Measurements from ENCODE around the gene IGFBP1.

Gene IGFBP1

DNA sequence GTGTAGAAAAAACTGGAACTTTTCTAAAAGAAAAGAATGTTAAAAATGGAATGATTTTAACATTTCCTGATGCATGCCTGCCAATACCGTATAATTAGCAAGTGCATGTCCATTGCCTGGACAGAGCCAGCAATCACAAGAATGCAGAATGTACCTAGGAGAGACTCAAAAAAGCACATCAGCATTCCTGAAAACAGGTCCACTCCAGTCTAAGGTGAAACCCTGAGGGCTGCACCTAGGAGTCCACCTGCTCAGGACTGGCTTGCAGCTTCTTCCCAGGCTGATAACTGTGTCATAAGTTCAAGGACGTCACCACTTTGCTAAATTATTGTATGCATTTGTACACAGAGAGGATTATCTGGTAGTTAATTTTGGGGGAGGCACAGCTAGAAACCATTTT, 20.8 kb upstream of the IGFBP1 start:
- H3K27ac ChIP-seq (replicated peaks), result no peak overlapping the region
- H3K4me3 ChIP-seq (replicated peaks; ENCODE audit: insufficient read depth, low read length), result no peak overlapping the region
- no peak for TF ChIP-seq SPI1 (IDR thresholded peaks at IDR 0.05; ENCODE audit: borderline replicate concordance, low read depth)
- no peak for TF ChIP-seq CTCF (IDR thresholded peaks at IDR 0.05; ENCODE audit: insufficient read depth, low read length)
- no peak for TF ChIP-seq REST (IDR thresholded peaks at IDR 0.05; ENCODE audit: insufficient replicate concordance, low read depth)
- TF ChIP-seq GABPA (IDR thresholded peaks at IDR 0.05; ENCODE audit: low read depth), result no peak
- no peak for TF ChIP-seq POLR2AphosphoS5 (IDR thresholded peaks at IDR 0.05; ENCODE audit: low read depth)
- no peak for DNase-seq (ENCODE audit: low read depth in 1 of 2, low spot score in 1 of 2)
- no peaks in the 10 kb centered on the region for H3K27me3 ChIP-seq (ENCODE audit: insufficient read depth, poor library complexity, severe bottlenecking)

DNA sequence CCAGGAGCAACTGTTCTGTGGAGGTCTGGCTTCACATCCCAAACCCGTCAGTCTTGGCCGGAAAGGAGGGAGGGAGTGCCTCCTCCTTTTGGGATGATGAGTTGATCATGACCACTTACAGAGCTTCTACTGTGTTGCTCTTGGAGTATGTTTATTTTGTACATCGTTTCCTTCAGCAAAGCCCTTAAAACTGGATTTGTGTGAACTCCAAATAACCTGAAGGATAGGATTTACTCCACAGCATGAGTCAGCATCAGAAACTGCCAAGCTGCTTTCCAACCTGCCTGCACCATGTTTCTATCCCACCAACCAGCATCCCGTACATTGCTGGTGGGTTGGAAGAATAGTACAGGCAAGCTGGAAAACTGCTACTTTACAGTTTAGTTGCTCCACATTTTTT, 18.9 kb upstream of the IGFBP1 start:
- H3K27me3 ChIP-seq (ENCODE audit: insufficient read depth, poor library complexity, severe bottlenecking), result no peaks in the 10 kb centered on the region
- H3K27ac ChIP-seq (replicated peaks), result no peak overlapping the region
- DNase-seq (ENCODE audit: low read depth in 1 of 2, low spot score in 1 of 2), result no peak
- TF ChIP-seq GABPA (IDR thresholded peaks at IDR 0.05; ENCODE audit: low read depth), result no peak
- TF ChIP-seq CTCF (IDR thresholded peaks at IDR 0.05; ENCODE audit: insufficient read depth, low read length), result no peak
- TF ChIP-seq REST (IDR thresholded peaks at IDR 0.05; ENCODE audit: insufficient replicate concordance, low read depth), result no peak
- TF ChIP-seq POLR2AphosphoS5 (IDR thresholded peaks at IDR 0.05; ENCODE audit: low read depth), result no peak
- no peak for TF ChIP-seq SPI1 (IDR thresholded peaks at IDR 0.05; ENCODE audit: borderline replicate concordance, low read depth)
- no peak overlapping the region for H3K4me3 ChIP-seq (replicated peaks; ENCODE audit: insufficient read depth, low read length)

DNA sequence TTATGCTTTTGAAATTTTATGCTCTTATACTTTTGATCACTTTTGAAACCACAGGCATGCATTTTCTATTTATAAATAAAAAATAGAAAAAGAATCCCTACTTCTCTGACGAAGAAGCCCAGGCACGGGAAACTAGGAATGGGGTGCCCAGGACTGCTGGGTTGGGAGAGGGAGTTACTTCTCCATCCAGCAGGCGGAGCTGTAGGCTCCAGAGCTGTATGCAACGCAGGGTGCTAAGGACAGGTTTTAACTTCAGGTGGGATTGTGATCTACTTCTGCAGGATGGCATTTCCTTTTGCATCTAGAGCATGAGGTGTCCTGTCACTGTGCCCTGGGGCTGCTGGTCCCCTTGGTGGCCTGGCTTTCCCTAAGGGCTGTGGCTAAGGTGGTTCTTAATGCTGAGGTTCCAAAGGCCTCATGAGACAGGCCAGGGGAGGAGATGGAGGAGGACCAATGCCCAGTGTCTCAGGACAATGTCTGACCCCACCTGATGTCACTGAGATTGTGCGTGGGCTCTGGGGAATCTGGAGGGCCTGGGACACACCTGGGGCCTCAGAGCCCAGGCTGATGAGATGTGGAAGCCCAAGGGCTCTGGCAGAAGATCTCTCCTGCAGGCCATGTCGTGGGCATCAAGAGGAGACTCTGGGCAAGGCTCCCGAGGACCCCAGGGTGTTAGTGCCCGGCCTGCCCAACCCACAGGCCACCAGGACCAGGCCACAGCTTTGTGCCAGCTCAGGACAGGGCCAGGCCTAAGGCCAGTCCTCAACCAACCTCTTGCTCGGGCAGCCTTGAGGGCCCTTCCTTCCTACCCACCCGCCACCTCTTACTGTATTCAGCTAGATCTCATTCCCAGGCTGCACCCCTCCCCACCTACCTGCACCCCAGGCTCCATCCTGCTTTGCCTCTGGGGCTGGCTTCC, 15.9 kb upstream of the IGFBP1 start:
- Histone ChIP-seq H3K27ac (replicated peaks) (no peak overlapping the region), H3K4me3 (replicated peaks; ENCODE audit: insufficient read depth, low read length) (no peak overlapping the region), H3K27me3 (ENCODE audit: insufficient read depth, poor library complexity, severe bottlenecking) (no peaks in the 10 kb centered on the region)
- TF ChIP-seq SPI1 (IDR thresholded peaks at IDR 0.05; ENCODE audit: borderline replicate concordance, low read depth) (no peak), CTCF (IDR thresholded peaks at IDR 0.05; ENCODE audit: insufficient read depth, low read length) (peak; percentile 44)
- DNase-seq (ENCODE audit: low read depth in 1 of 2, low spot score in 1 of 2), result peak in 1 of 2 experiments; percentile 2

DNA sequence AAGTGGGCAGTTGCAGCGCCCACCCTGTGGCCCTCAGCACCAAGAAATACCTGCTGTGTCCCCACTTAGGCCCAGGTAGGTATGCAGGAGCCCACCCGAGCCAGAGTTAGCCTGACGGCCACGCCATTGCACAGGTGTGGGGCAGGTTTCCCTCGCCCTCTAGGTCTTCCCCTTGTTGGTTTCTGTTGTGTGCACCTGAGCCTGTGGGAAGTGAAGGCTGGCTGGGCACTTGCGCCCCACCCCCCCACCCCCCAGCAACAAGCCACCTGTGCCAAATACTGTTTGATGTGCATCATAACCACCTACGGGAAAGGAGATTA, 15.3 kb upstream of the IGFBP1 start, which contains the start of gene CCDC201:
CCDC201 (minus strand) TSS at position 48 of the 320 bp plus-strand sequence. CDS start 75 bp downstream, outside the sequence.
- no peak within 1 kb of the TSS for H3K27ac ChIP-seq (replicated peaks)
- DNase-seq (ENCODE audit: low read depth in 1 of 2, low spot score in 1 of 2), result no peak
- TF ChIP-seq CTCF (IDR thresholded peaks at IDR 0.05; ENCODE audit: insufficient read depth, low read length) (no peak), GABPA (IDR thresholded peaks at IDR 0.05; ENCODE audit: low read depth) (no peak), REST (IDR thresholded peaks at IDR 0.05; ENCODE audit: insufficient replicate concordance, low read depth) (no peak), POLR2AphosphoS5 (IDR thresholded peaks at IDR 0.05; ENCODE audit: low read depth) (no peak), SPI1 (IDR thresholded peaks at IDR 0.05; ENCODE audit: borderline replicate concordance, low read depth) (no peak)
- no peaks in the 10 kb centered on the region for H3K27me3 ChIP-seq (ENCODE audit: insufficient read depth, poor library complexity, severe bottlenecking)
- no peak within 1 kb of the TSS for H3K4me3 ChIP-seq (replicated peaks; ENCODE audit: insufficient read depth, low read length)
